Gastroesophageal sphincter (tissue), 4 donors: Measurements from ENCODE around the gene PDE1A. TPM values are rescaled to one million over a fixed set of nuclear protein-coding genes. Genes with fewer than 3 reads are reported as not detected.

Experiments used
- ATAC-seq: fragments of 150-250 bp; one replicate; pipeline ENCODE4 v1.9.1; 2016; ENCODE audit warnings: mild to moderate bottlenecking, moderate library complexity
- H3K27ac ChIP-seq, 4 donors: fragments of 200-600 bp; sonication (generic) in 3 of 4; 1 replicate in 3 of 4; 2 replicates in 1 of 4; pipeline ENCODE4 v1.5.1; 2016 to 2019
- H3K27me3 ChIP-seq: fragments of 200-600 bp; sonication (generic); one replicate; pipeline ENCODE4 v1.5.1; 2019
- H3K36me3 ChIP-seq, 2 donors: fragments of 200-600 bp; sonication (generic); one replicate each; pipeline ENCODE4 v1.5.1; 2019; ENCODE audit warnings: control low read depth in 1 of 2
- H3K4me1 ChIP-seq, 3 donors: fragments of 200-600 bp; sonication (generic); 1 replicate in 2 of 3; 2 replicates in 1 of 3; pipeline ENCODE4 v1.5.1; 2016 to 2019; ENCODE audit warnings: control low read depth in 2 of 3
- H3K4me3 ChIP-seq, 2 donors: fragments of 200-600 bp; sonication (generic); one replicate each; pipeline ENCODE4 v1.5.1; 2019; ENCODE audit warnings: mild to moderate bottlenecking in 1 of 2, moderate library complexity in 1 of 2
- H3K9me3 ChIP-seq, 3 donors: fragments of 200-600 bp; sonication (generic); one replicate each; pipeline ENCODE4 v1.5.1; 2017 to 2019; ENCODE audit warnings: control low read depth in 2 of 3
- EP300 ChIP-seq: sonication (generic); formaldehyde crosslinking; IDR thresholded peaks from one replicate; pipeline ENCODE4 v1.6.1; 2017; ENCODE audit warnings: antibody characterized with exemption, mild to moderate bottlenecking
- POLR2A ChIP-seq, 2 donors: fragments of 450-650 bp; IDR thresholded peaks; one replicate each; pipeline ENCODE4 v1.6.1; 2017; ENCODE audit warnings: antibody characterized with exemption in 2 of 2, mild to moderate bottlenecking in 2 of 2, moderate library complexity in 1 of 2
- POLR2AphosphoS5 ChIP-seq: sonication (generic); formaldehyde crosslinking; IDR thresholded peaks from one replicate; pipeline ENCODE4 v1.6.1; 2017; ENCODE audit warnings: antibody characterized with exemption
- WGBS, 2 donors: methylation state at CpG; one replicate each; pipeline ENCODE4 v1.1.5; 2018; ENCODE audit warnings: low coverage in 1 of 2; 5-methylcytosine and 5-hydroxymethylcytosine counted together
- total RNA-seq, 4 donors: library from RNA; depleted of rRNA; stranded (reverse); fragments of >200 nt; gene quantifications; one replicate each; pipeline ENCODE4 v1.1.0, GENCODE V29; 2016
- TF ChIP-seq, protein P1 (sequence below), 4 experiments: fragments of 200-600 bp in 2 of 4; fragments of 450-650 bp in 2 of 4; sonication (generic) in 1 of 4; IDR thresholded peaks; one replicate each; pipeline ENCODE4 v1.5.1; 2017 to 2019; ENCODE audit warnings: antibody characterized with exemption in 4 of 4, mild to moderate bottlenecking in 2 of 4, moderate library complexity in 2 of 4

PDE1A gene
- total RNA-seq, 4 donors from 2014 or later: 7.2 to 17.2 (median 11.8) TPM

- no peak for TF ChIP-seq POLR2AphosphoS5
- no peak for TF ChIP-seq EP300
- TF ChIP-seq, protein P1, sequence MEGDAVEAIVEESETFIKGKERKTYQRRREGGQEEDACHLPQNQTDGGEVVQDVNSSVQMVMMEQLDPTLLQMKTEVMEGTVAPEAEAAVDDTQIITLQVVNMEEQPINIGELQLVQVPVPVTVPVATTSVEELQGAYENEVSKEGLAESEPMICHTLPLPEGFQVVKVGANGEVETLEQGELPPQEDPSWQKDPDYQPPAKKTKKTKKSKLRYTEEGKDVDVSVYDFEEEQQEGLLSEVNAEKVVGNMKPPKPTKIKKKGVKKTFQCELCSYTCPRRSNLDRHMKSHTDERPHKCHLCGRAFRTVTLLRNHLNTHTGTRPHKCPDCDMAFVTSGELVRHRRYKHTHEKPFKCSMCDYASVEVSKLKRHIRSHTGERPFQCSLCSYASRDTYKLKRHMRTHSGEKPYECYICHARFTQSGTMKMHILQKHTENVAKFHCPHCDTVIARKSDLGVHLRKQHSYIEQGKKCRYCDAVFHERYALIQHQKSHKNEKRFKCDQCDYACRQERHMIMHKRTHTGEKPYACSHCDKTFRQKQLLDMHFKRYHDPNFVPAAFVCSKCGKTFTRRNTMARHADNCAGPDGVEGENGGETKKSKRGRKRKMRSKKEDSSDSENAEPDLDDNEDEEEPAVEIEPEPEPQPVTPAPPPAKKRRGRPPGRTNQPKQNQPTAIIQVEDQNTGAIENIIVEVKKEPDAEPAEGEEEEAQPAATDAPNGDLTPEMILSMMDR (IDR thresholded peaks at IDR 0.05): no peak
- no peak for TF ChIP-seq POLR2A (IDR thresholded peaks at IDR 0.05)
- no peaks in the 10 kb centered on the region for H3K36me3 ChIP-seq
- H3K27me3 ChIP-seq: no peaks in the 10 kb centered on the region
- ATAC-seq: no peak
- H3K9me3 ChIP-seq: no peaks in the 10 kb centered on the region
- H3K4me1 ChIP-seq: no peaks in the 10 kb centered on the region
- no peak overlapping the region for H3K27ac ChIP-seq
- H3K4me3 ChIP-seq: no peak overlapping the region
These were observed 159.9 kb downstream of the PDE1A start for GRCh38 chr2:182266909-182267308.

- H3K27me3 ChIP-seq: no peaks in the 10 kb centered on the region
- 77 to 87% methylated on average over 3 of the region's 3 CpGs for WGBS, 2 donors
- H3K4me1 ChIP-seq: no peaks in the 10 kb centered on the region
- no peaks in the 10 kb centered on the region for H3K36me3 ChIP-seq
- H3K4me3 ChIP-seq: no peak overlapping the region
- no peak overlapping the region for H3K27ac ChIP-seq
- no peaks in the 10 kb centered on the region for H3K9me3 ChIP-seq
- ATAC-seq: no peak
- TF ChIP-seq, protein P1 (IDR thresholded peaks at IDR 0.05): no peak
- TF ChIP-seq EP300 (no peak), POLR2A (IDR thresholded peaks at IDR 0.05) (no peak), POLR2AphosphoS5 (no peak)
These were observed 161.1 kb downstream of the PDE1A start for GRCh38 chr2:182265718-182266117.

- Histone ChIP-seq H3K4me3 (no peak overlapping the region), H3K4me1 (no peaks in the 10 kb centered on the region), H3K27ac (no peak overlapping the region), H3K27me3 (no peaks in the 10 kb centered on the region), H3K36me3 (no peaks in the 10 kb centered on the region), H3K9me3 (no peaks in the 10 kb centered on the region)
- ATAC-seq: no peak
- TF ChIP-seq EP300: no peak
- TF ChIP-seq, protein P1 (IDR thresholded peaks at IDR 0.05): no peak
- no peak for TF ChIP-seq POLR2AphosphoS5
- TF ChIP-seq POLR2A (IDR thresholded peaks at IDR 0.05): no peak
- 94 to 95% methylated on average over 3 of the region's 3 CpGs for WGBS, 2 donors
These were observed 164.9 kb downstream of the PDE1A start for GRCh38 chr2:182261860-182262387.

GRCh38 chr2:182259629-182260150 lies 167.1 kb downstream of the PDE1A start:
- TF ChIP-seq POLR2AphosphoS5 (no peak), EP300 (no peak), POLR2A (IDR thresholded peaks at IDR 0.05) (no peak)
- TF ChIP-seq, protein P1 (IDR thresholded peaks at IDR 0.05): no peak
- Histone ChIP-seq H3K27ac (no peak overlapping the region), H3K27me3 (no peaks in the 10 kb centered on the region), H3K9me3 (no peaks in the 10 kb centered on the region), H3K4me3 (no peak overlapping the region), H3K36me3 (no peaks in the 10 kb centered on the region), H3K4me1 (no peaks in the 10 kb centered on the region)
- 51 to 54% methylated on average over 4 of the region's 4 CpGs for WGBS, 2 donors
- no peak for ATAC-seq

DNA sequence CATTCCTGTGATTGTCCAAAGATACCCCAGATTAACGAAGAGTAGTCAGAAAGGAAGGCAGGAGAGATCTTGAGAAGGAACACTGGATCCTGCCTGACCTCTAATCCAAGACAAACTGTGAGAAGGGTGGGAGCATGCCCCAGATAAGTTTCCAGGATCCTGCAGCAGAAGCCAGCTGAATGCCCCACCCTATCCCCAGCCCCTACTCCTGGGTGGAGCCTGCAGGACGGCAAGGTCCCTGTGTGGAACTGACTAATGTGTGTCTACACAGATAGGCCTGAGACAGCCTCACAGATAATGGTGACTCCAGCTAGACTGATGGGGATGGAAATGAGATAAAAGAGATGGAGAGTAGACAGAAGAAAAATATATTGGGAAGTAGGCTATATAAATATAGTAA lies 174.3 kb downstream of the PDE1A start:
- TF ChIP-seq, protein P1 (IDR thresholded peaks at IDR 0.05): no peak
- TF ChIP-seq POLR2A (IDR thresholded peaks at IDR 0.05) (no peak), EP300 (no peak), POLR2AphosphoS5 (no peak)
- H3K27me3 ChIP-seq: no peaks in the 10 kb centered on the region
- WGBS, 2 donors: 100% methylated on average over 1 of the region's 2 CpGs
- H3K4me3 ChIP-seq: no peak overlapping the region
- no peaks in the 10 kb centered on the region for H3K36me3 ChIP-seq
- no peak overlapping the region for H3K27ac ChIP-seq
- peaks cover 0 to 3% (median 0%) of the 10 kb centered on the region in 3 donors for H3K4me1 ChIP-seq
- ATAC-seq: no peak
- no peaks in the 10 kb centered on the region for H3K9me3 ChIP-seq
